Measurements from ENCODE around the gene GRIA3.

GRCh38 chrX:123475068-123475724 is 291.1 kb downstream of the GRIA3 start:
- TF ChIP-seq POLR2A (IDR thresholded peaks at IDR 0.05) (no peak), POLR2AphosphoS5 (IDR thresholded peaks at IDR 0.05) (no peak)
